T-cell (primary cell): ENCODE data around the gene CDH13. TPM values are rescaled to one million over a fixed set of nuclear protein-coding genes. Genes with fewer than 3 reads are reported as not detected.

Experiments used
- ATAC-seq, 4 experiments: fragments of 200-7000 bp in 3 of 4; fragments of 150-1000 bp in 1 of 4; cut with Tn5 transposase; replicated peaks in 1 of 4; 1 replicate in 3 of 4; 2 replicates in 1 of 4; pipeline ENCODE4 v1.10.0; 2021; ENCODE audit warnings: moderate library complexity in 3 of 4, mild to moderate bottlenecking in 2 of 4, moderate number of reproducible peaks in 1 of 4
- CTCF ChIA-PET, 2 donors: fragments of 300-600 bp; sonication (Branson Sonifier 250); formaldehyde crosslinking; loops; one replicate each; lab custom pipeline; 2022; ENCODE audit warnings: antibody characterized with exemption in 2 of 2; lab: Charles Lee
- POLR2A ChIA-PET, 2 donors: fragments of 300-600 bp; sonication (Branson Sonifier 250); formaldehyde crosslinking; loops; one replicate each; lab custom pipeline; 2022; ENCODE audit warnings: antibody characterized with exemption in 2 of 2; lab: Charles Lee
- DNase-seq, 35 experiments: peaks; one replicate each; pipeline versions ENCODE4 v3.0.0 to v3.0.0-alpha.2; 2013 to 2023
- H3K27ac ChIP-seq: one replicate; pipeline ENCODE4 v1.5.1; 2013; ENCODE audit warnings: low read length
- H3K27me3 ChIP-seq, 2 experiments: replicated peaks in 1 of 2; 1 replicate in 1 of 2; 2 replicates in 1 of 2; pipeline versions ENCODE4 v1.6.1 to v1.7.0; 2013; ENCODE audit warnings: low read length in 1 of 2, mixed read lengths in 1 of 2; ENCODE audit not compliant: control insufficient read depth in 2 of 2, insufficient read depth in 2 of 2; ENCODE audit errors: extremely low read depth in 1 of 2
- H3K36me3 ChIP-seq, 2 donors: 1 replicate in 1 of 2; 2 replicates in 1 of 2; pipeline versions ENCODE4 v1.6.1 to v1.7.0; 2013; ENCODE audit warnings: low read length in 1 of 2; ENCODE audit not compliant: control insufficient read depth in 2 of 2, insufficient read depth in 1 of 2; ENCODE audit errors: extremely low read depth in 1 of 2
- H3K4me1 ChIP-seq, 2 experiments: 1 replicate in 1 of 2; 2 replicates in 1 of 2; pipeline versions ENCODE4 v1.6.1 to v1.7.0; 2013; ENCODE audit warnings: low read length in 2 of 2, mixed read lengths in 1 of 2; ENCODE audit not compliant: insufficient read depth in 2 of 2, control insufficient read depth in 1 of 2; ENCODE audit errors: extremely low read depth in 1 of 2
- H3K4me3 ChIP-seq, 2 donors: 1 replicate in 1 of 2; 2 replicates in 1 of 2; pipeline versions ENCODE4 v1.5.1 to v1.7.0; 2013; ENCODE audit warnings: mild to moderate bottlenecking in 2 of 2, low read length in 1 of 2, moderate library complexity in 1 of 2; ENCODE audit not compliant: control insufficient read depth in 1 of 2; ENCODE audit errors: extremely low read depth in 1 of 2
- H3K9me3 ChIP-seq: 2 replicates; pipeline ENCODE4 v1.7.0; 2013
- H3K27ac Mint-ChIP-seq, 2 donors: one replicate each; pipeline ENCODE4 v1.8.0; 2020 to 2021; ENCODE audit warnings: mild to moderate bottlenecking in 2 of 2, mixed read lengths in 2 of 2
- H3K27me3 Mint-ChIP-seq, 2 donors: one replicate each; pipeline ENCODE4 v1.8.0; 2021 to 2022; ENCODE audit warnings: mixed read lengths in 2 of 2
- H3K36me3 Mint-ChIP-seq: one replicate; pipeline ENCODE4 v1.8.0; 2021; ENCODE audit warnings: mixed read lengths
- H3K4me1 Mint-ChIP-seq, 3 donors: one replicate each; pipeline ENCODE4 v1.8.0; 2020 to 2022; ENCODE audit warnings: mixed read lengths in 3 of 3, mild to moderate bottlenecking in 1 of 3
- H3K4me3 Mint-ChIP-seq, 3 donors: one replicate each; pipeline ENCODE4 v1.8.0; 2020 to 2022; ENCODE audit warnings: mild to moderate bottlenecking in 3 of 3, mixed read lengths in 3 of 3, moderate library complexity in 3 of 3
- H3K9me3 Mint-ChIP-seq, 3 donors: one replicate each; pipeline ENCODE4 v1.8.0; 2020 to 2022; ENCODE audit warnings: mixed read lengths in 3 of 3
- WGBS: methylation state at CpG from one replicate; pipeline ENCODE4 v1.1.5; 2013; ENCODE audit warnings: missing lambda C conversion rate; ENCODE audit not compliant: insufficient coverage; 5-methylcytosine and 5-hydroxymethylcytosine counted together
- total RNA-seq, 35 experiments: library from RNA in 6 of 35; stranded (reverse) in 6 of 35; fragments of 120-200 nt in 1 of 35; gene quantifications; one replicate each; pipeline versions ENCODE4 v1.2.1 to v1.2.4 and lab custom pipeline; 2013 to 2026

The CDH13 gene
- total RNA-seq, 5 donors from 2014 or later (not counting 1 experiment from before 2014, with no cell fraction given): not detected

DNA sequence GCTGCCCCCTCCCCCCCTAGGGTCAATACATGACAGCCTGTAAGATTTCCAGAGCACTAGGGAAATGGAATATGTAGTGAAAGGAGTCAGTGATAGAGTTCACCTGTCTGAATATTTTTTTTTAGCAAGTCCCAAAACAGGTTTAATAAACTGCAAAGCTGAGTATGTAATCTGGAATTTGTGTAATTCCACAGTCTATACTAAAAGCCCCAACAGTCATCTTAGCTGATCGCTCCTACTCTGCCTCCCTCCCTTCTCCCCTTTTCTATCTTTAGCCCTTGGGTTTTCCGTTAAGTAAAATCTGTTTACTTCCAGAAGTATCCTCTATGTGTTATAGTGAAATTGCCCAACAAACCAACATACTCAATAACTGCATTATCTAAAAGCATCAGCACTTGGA is 3.5 kb downstream of the CDH13 start:
- no peak overlapping the region for H3K4me3 ChIP-seq
- no peak for ATAC-seq
- DNase-seq: no peak
- Mint-ChIP-seq H3K4me1 (peaks cover 0 to 10% (median 0%) of the 10 kb centered on the region in 3 donors), H3K27me3 (peaks cover 53 to 56% of the 10 kb centered on the region in 2 donors), H3K4me3 (no peak overlapping the region), H3K9me3 (no peaks in the 10 kb centered on the region), H3K36me3 (no peaks in the 10 kb centered on the region), H3K27ac (no peak overlapping the region)
- H3K27ac ChIP-seq: no peak overlapping the region
- H3K36me3 ChIP-seq: no peaks in the 10 kb centered on the region
- H3K9me3 ChIP-seq: no peaks in the 10 kb centered on the region
- no CpG with 5 or more reads among the region's 2 CpGs for WGBS
- CTCF ChIA-PET: interaction anchor here in 1 of 2 donors (0.6 to 1.6 kb wide), 6 partner anchors 26 to 816 kb away, joined by 3 to 10 read pairs (median 4); no protein-coding TSS in a partner anchor
- H3K27me3 ChIP-seq: peaks cover 5 to 32% of the 10 kb centered on the region in 2 experiments
- POLR2A ChIA-PET: no interaction called here
- H3K4me1 ChIP-seq: peaks cover 0 to 13% of the 10 kb centered on the region in 2 experiments

DNA sequence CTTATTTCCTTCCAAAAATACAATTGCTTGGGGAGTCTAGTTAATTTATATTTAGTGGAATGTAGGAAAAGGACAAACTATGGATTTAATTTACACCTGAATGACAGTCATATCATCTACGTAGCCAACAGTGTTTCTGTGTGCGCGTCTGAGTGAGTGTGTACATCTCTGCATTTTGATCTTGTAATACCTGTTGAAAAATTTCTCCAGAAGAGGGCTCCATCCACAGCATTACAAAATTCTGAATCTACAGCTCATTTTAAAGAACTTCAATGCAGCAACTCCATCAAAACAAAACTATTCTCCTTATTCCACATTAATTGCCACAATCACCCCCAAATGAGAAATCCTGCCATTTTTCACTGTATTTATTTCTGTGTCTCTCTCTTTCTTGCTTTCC is 3.9 kb downstream of the CDH13 start:
- Mint-ChIP-seq H3K4me3 (no peak overlapping the region), H3K27ac (no peak overlapping the region), H3K36me3 (no peaks in the 10 kb centered on the region), H3K4me1 (peaks cover 0 to 10% (median 0%) of the 10 kb centered on the region in 3 donors), H3K9me3 (no peaks in the 10 kb centered on the region), H3K27me3 (peaks cover 48 to 53% of the 10 kb centered on the region in 2 donors)
- WGBS: no CpG with 5 or more reads among the region's 3 CpGs
- CTCF ChIA-PET: interaction anchor here in 1 of 2 donors (0.5 to 1.6 kb wide), 8 partner anchors 25 to 1392 kb away, joined by 3 to 10 read pairs (median 4); partner anchors contain the start of gene BCO1
- H3K36me3 ChIP-seq: no peaks in the 10 kb centered on the region
- H3K4me3 ChIP-seq: no peak overlapping the region
- H3K27ac ChIP-seq: no peak overlapping the region
- POLR2A ChIA-PET: no interaction called here
- peak in 1 of 35 experiments; percentile 23 for DNase-seq
- peaks cover 3 to 29% of the 10 kb centered on the region in 2 experiments for H3K27me3 ChIP-seq
- ATAC-seq: no peak
- H3K4me1 ChIP-seq: peaks cover 0 to 13% of the 10 kb centered on the region in 2 experiments
- H3K9me3 ChIP-seq: no peaks in the 10 kb centered on the region

DNA sequence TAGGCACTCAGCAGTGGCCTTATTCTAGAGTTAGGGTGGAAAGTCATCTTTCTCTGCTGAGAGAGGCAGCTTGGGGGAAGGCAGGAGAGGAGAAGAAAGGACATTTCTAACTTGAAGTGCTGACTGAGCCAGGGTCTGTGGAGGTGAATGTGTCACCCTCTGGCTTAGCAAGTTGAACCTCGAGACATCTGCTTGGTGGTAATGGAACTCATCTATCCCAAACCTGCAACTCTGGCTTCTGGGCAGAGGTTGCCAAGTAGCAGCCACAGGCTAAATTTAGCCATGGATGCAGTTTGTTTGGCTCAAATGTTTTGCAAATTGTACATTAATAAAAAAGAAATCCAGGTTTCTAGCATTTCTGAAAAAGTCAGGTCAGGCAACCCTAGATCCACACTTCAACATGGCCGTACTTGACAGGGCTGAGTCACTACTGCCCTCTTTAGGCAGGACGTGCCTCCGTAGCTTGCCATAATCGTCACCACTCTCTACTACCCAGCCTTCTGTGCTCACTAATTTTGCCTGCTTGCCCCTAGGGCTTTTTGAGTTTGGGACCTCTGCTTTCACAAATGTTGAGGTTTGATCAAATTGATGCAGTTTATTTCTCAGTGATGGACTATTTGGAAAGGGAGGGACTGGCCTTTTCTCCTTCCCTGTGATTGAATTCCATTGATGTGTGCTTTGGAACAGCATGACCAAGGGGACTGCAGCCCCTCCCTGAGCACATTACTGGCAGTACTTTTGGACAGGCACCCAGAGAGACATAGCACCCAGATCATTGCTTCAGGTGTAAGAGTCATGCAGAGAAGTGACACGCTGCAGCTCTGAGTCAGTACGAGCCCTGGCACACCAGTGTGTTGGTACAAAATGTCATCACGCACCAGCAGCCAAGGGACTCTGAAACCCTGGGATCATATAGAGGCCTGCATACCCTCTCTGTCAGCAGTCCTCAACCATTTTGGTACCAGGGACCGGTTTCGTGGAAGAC is 5.2 kb downstream of the CDH13 start:
- ATAC-seq (no peak), DNase-seq (no peak)
- H3K36me3 Mint-ChIP-seq: no peaks in the 10 kb centered on the region

DNA sequence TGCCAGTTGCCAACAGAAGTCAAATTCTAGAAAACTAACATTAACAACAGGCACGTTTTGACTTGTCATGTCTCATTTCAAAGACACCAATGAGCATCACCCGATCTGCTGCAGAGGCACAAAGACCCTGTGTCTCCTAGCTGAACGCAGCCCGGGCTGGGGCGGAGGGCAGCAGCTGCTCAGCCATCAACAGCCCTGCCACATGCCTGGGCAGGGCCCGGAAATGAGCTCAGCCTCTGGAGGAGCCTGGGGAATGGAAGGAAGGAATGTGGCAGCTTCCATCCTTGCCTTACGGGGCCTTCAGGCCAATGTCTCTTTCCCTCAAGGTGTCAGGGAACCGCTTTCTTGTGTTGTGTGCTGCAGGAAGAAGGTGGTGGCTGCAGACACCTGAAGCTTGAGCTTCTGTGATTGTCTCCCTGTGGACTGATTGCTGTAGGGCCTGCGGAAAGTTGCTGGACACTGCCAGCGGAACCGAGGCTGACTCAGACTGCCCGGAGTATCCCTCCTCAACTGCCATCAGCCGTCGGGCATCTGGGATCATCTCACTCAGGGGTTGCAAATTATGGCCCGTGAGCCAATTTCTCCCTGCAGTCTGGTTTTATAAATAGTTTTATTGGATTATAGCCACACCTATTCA is 7.3 kb downstream of the CDH13 start:
- CTCF ChIA-PET: no interaction called here
- Mint-ChIP-seq H3K9me3 (no peaks in the 10 kb centered on the region), H3K27ac (no peak overlapping the region), H3K36me3 (no peaks in the 10 kb centered on the region), H3K4me1 (no peaks in the 10 kb centered on the region), H3K4me3 (no peak overlapping the region), H3K27me3 (peaks cover 18 to 26% of the 10 kb centered on the region in 2 donors)
- no peaks in the 10 kb centered on the region for H3K9me3 ChIP-seq
- ATAC-seq: no peak
- H3K4me1 ChIP-seq: no peaks in the 10 kb centered on the region
- peaks cover 2 to 3% of the 10 kb centered on the region in 2 experiments for H3K27me3 ChIP-seq
- no peak for DNase-seq
- WGBS: 78% methylated on average over 8 of the region's 15 CpGs
- no peak overlapping the region for H3K4me3 ChIP-seq
- POLR2A ChIA-PET: no interaction called here
- H3K27ac ChIP-seq: no peak overlapping the region
- no peaks in the 10 kb centered on the region for H3K36me3 ChIP-seq

More for the DNA sequence above, 5.2 kb downstream of the CDH13 start:
- Mint-ChIP-seq H3K27me3 (peaks cover 35 to 40% of the 10 kb centered on the region in 2 donors), H3K4me1 (peaks cover 0 to 6% (median 0%) of the 10 kb centered on the region in 3 donors), H3K9me3 (no peaks in the 10 kb centered on the region), H3K4me3 (no peak overlapping the region), H3K27ac (no peak overlapping the region)
- ChIA-PET POLR2A (no interaction called here), CTCF (interaction anchor here in 1 of 2 donors (1.2 to 1.6 kb wide), 3 partner anchors 38 to 583 kb away, joined by 3 to 10 read pairs (median 4); no protein-coding TSS in a partner anchor)
- Histone ChIP-seq H3K4me3 (no peak overlapping the region), H3K36me3 (no peaks in the 10 kb centered on the region), H3K9me3 (no peaks in the 10 kb centered on the region), H3K27ac (no peak overlapping the region), H3K4me1 (peaks cover 0 to 9% of the 10 kb centered on the region in 2 experiments), H3K27me3 (peaks cover 2 to 22% of the 10 kb centered on the region in 2 experiments)
- 71% methylated on average over 4 of the region's 10 CpGs for WGBS

DNA sequence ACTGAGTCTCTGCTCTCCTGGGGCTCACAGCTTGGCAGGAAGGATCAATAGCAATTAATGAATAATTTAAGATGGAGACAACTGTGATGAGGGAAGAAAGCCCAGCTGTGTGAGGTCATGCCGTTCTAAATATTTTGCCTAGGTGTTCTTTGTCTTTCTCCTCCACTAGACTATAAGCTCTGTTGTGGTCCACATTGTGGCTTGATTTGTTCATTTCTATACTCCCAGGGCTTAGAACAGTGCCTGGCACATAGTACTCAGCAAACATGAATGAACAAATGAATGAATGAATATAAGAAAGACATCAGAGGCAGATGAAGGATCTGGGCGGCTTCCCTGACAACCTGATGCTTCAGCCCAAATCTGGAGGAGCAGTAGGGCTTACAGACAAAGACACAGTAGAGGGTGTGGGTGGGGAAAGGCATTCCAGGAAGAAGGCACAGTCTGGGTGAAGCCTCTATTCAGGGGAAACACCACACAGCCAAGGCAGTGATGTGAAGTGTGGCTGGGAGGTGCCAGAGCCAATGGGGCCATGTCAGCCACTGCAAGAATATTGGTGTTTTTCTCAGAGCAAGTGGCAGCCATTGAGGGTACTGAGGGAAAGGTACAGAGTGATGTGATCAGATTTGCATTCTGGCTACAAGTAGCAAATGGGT is 8.3 kb downstream of the CDH13 start:
- H3K36me3 ChIP-seq: no peaks in the 10 kb centered on the region
- no peaks in the 10 kb centered on the region for H3K9me3 ChIP-seq
- H3K4me3 Mint-ChIP-seq: no peak overlapping the region
- no peak overlapping the region for H3K4me3 ChIP-seq
- CTCF ChIA-PET: no interaction called here
- DNase-seq: no peak
- no peak overlapping the region for H3K27ac ChIP-seq
- 100% methylated on average over 1 of the region's 2 CpGs for WGBS
- POLR2A ChIA-PET: no interaction called here
- H3K4me1 ChIP-seq: no peaks in the 10 kb centered on the region
- peaks cover 0 to 6% (median 0%) of the 10 kb centered on the region in 3 donors for H3K4me1 Mint-ChIP-seq
- ATAC-seq: no peak
- peaks cover 8 to 21% of the 10 kb centered on the region in 2 donors for H3K27me3 Mint-ChIP-seq
- H3K36me3 Mint-ChIP-seq: no peaks in the 10 kb centered on the region
- H3K27ac Mint-ChIP-seq: no peak overlapping the region
- H3K9me3 Mint-ChIP-seq: no peaks in the 10 kb centered on the region
- peaks cover 0 to 3% of the 10 kb centered on the region in 2 experiments for H3K27me3 ChIP-seq

DNA sequence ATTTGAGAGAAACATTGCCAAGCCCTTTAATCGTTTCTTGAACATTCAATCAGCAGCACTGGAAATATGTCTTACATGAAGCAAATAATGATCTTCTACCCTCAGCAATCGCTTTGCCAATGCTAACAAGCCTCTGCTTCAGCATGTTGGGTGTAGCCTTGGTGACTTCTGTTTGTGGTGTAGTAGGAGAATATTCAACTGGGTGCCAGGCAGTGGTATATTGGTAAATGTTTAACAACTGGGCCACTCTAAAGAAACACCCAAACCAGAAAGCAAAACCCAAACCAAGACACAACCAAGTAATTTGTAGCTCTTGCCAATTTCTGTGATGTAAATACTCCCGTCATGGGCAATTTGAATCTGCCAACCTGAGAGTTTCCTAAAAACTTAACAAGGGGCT is 9.7 kb downstream of the CDH13 start:
- POLR2A ChIA-PET: no interaction called here
- H3K36me3 Mint-ChIP-seq: no peaks in the 10 kb centered on the region
- no peaks in the 10 kb centered on the region for H3K9me3 Mint-ChIP-seq
- 93% methylated on average over 1 of the region's 3 CpGs for WGBS
- Histone ChIP-seq H3K4me1 (no peaks in the 10 kb centered on the region), H3K27me3 (peaks cover 0 to 3% of the 10 kb centered on the region in 2 experiments), H3K36me3 (no peaks in the 10 kb centered on the region), H3K9me3 (no peaks in the 10 kb centered on the region), H3K27ac (no peak overlapping the region), H3K4me3 (no peak overlapping the region)
- no peak for DNase-seq
- no peak for ATAC-seq
- H3K4me1 Mint-ChIP-seq: peaks cover 0 to 6% (median 2%) of the 10 kb centered on the region in 3 donors
- H3K4me3 Mint-ChIP-seq: no peak overlapping the region
- peaks cover 2 to 10% of the 10 kb centered on the region in 2 donors for H3K27me3 Mint-ChIP-seq
- CTCF ChIA-PET: interaction anchor here in 1 of 2 donors (1.1 kb wide), 1 partner anchor 16 kb away, joined by 3 read pairs; no protein-coding TSS in a partner anchor
- no peak overlapping the region for H3K27ac Mint-ChIP-seq
